H1 (cell line): ENCODE measurements around the gene OBSCN. TPM values are rescaled to one million over a fixed set of nuclear protein-coding genes. Genes with fewer than 3 reads are reported as not detected.

Experiments used
- BACH1 ChIP-seq: IDR thresholded peaks from 2 replicates; pipeline ENCODE4 v1.6.1; 2012; ENCODE audit warnings: low read length, improper control_type of control experiment
- CTCF ChIP-seq, 3 experiments: IDR thresholded peaks; 1 replicate in 2 of 3; 2 replicates in 1 of 3; pipeline versions ENCODE4 v1.5.1 to v1.6.1; 2011; ENCODE audit warnings: low read length in 3 of 3, mild to moderate bottlenecking in 3 of 3, inconsistent platforms in 2 of 3, low read depth in 1 of 3, moderate library complexity in 1 of 3; ENCODE audit not compliant: insufficient read depth in 1 of 3; ENCODE audit errors: control extremely low read depth in 1 of 3
- EGR1 ChIP-seq: IDR thresholded peaks from 2 replicates; pipeline ENCODE4 v1.6.1; 2011; ENCODE audit warnings: low read depth, low read length, borderline replicate concordance
- SIN3A ChIP-seq, 2 experiments: IDR thresholded peaks in 1 of 2; conservative IDR thresholded peaks in 1 of 2; 2 replicates each; pipeline ENCODE4 v1.6.1; 2011 to 2012; ENCODE audit warnings: low read length in 2 of 2, improper control_type of control experiment in 1 of 2, low read depth in 1 of 2, mild to moderate bottlenecking in 1 of 2
- SP2 ChIP-seq: IDR thresholded peaks from 2 replicates; pipeline ENCODE4 v1.6.1; 2012; ENCODE audit warnings: mild to moderate bottlenecking, low read length, inconsistent platforms
- polyA plus RNA-seq, 7 experiments: library from polyadenylated mRNA; depleted of rRNA in 3 of 7; stranded (reverse) in 5 of 7; unstranded in 2 of 7; fragments of >200 nt in 5 of 7; fragments of 200-250 nt in 2 of 7; gene quantifications; 1 replicate in 5 of 7; 2 replicates in 1 of 7; 4 replicates in 1 of 7; pipeline versions ENCODE4 v1.2.1 to v1.2.3, GENCODE V29; 2011 to 2013; ENCODE audit warnings: missing spikeins in 2 of 7, mixed read lengths in 2 of 7
- total RNA-seq: library from RNA; stranded (reverse); fragmentation: NEBNext Ultra II Directional; extraction: Animal tissue kit (Norgen Biotek cat#: 25700); gene quantifications from 2 replicates; pipeline ENCODE4 v1.2.1, GENCODE V29; 2021

Gene OBSCN
- total and polyA plus RNA-seq, 2 of the 8 experiments (the other 6 are each of a cell fraction or from before 2014, with no cell fraction given): 7.5 to 28.4 TPM

- TF ChIP-seq CTCF (IDR thresholded peaks at IDR 0.05; ENCODE audit: control extremely low read depth in 1 of 3, insufficient read depth in 1 of 3, low read depth in 1 of 3, low read length in 3 of 3) (no peak), EGR1 (no peak), BACH1 (no peak), SIN3A (conservative IDR thresholded peaks at IDR 0.05 in 1 of 2, IDR thresholded peaks at IDR 0.05 in 1 of 2; ENCODE audit: low read depth in 1 of 2, low read length in 2 of 2) (no peak), SP2 (no peak)
These were observed 111.0 kb downstream of the OBSCN start (continued) for GRCh38 chr1:228318823-228319241.
